Kidney (tissue), 14 donors: ENCODE measurements around the gene CSRNP2. TPM values are rescaled to one million over a fixed set of nuclear protein-coding genes. Genes with fewer than 3 reads are reported as not detected.

Source experiments
- DNase-seq, 5 donors: peaks; one replicate each; pipeline ENCODE4 v3.0.0-alpha.2; 2013 to 2020
- FAIRE-seq: peaks from 2 replicates; lab custom pipeline; 2012; peaks lifted over from hg19 to GRCh38; lab: Jason Lieb, UNC
- H3K27ac ChIP-seq, 2 donors: one replicate each; pipeline ENCODE4 v1.7.0; 2013; ENCODE audit warnings: low read depth in 2 of 2, low read length in 2 of 2, inconsistent platforms in 1 of 2
- H3K27me3 ChIP-seq: one replicate; pipeline ENCODE4 v1.7.1; 2013; ENCODE audit warnings: low read length, inconsistent platforms; ENCODE audit not compliant: control insufficient read depth, insufficient read depth
- H3K36me3 ChIP-seq, 3 donors: one replicate each; pipeline versions ENCODE4 v1.7.0 to v1.7.1; 2013; ENCODE audit warnings: low read length in 3 of 3, control low read depth in 1 of 3, inconsistent platforms in 1 of 3; ENCODE audit not compliant: insufficient read depth in 3 of 3, control insufficient read depth in 2 of 3
- H3K4me1 ChIP-seq, 3 donors: one replicate each; pipeline versions ENCODE4 v1.7.0 to v1.7.1; 2013; ENCODE audit warnings: low read length in 3 of 3, inconsistent platforms in 1 of 3, low read depth in 1 of 3; ENCODE audit not compliant: control insufficient read depth in 2 of 3, insufficient read depth in 2 of 3
- H3K4me3 ChIP-seq, 3 donors: one replicate each; pipeline versions ENCODE4 v1.7.0 to v1.8.1; 2013; ENCODE audit warnings: low read length in 3 of 3, control low read depth in 1 of 3, inconsistent platforms in 1 of 3
- H3K9ac ChIP-seq, 3 donors: one replicate each; pipeline versions ENCODE4 v1.7.0 to v1.7.1; 2013; ENCODE audit warnings: low read length in 3 of 3, control low read depth in 1 of 3, inconsistent platforms in 1 of 3
- H3K9me3 ChIP-seq, 3 donors: one replicate each; pipeline versions ENCODE4 v1.7.0 to v1.7.1; 2013; ENCODE audit warnings: low read length in 3 of 3, control low read depth in 1 of 3, inconsistent platforms in 1 of 3; ENCODE audit not compliant: control insufficient read depth in 2 of 3, insufficient read depth in 1 of 3
- intact Hi-C: fragments of 100-400 bp; cut with DNase I; formaldehyde crosslinking; loops from one replicate; pipeline ENCODE4 v1.11.1; 2022
- polyA plus RNA-seq: library from polyadenylated mRNA; stranded (reverse); fragments of 350-450 nt; fragmentation: Illumina TruSeq; extraction: RNeasy Lipid Tissue Mini Kit (QIAGEN cat#74804); gene quantifications from one replicate; pipeline ENCODE4 v1.2.3, GENCODE V29; 2014; ENCODE audit warnings: low read depth, low replicate concordance; ENCODE audit not compliant: insufficient read depth
- total RNA-seq: library from RNA; stranded (reverse); fragmentation: NEBNext Ultra II Directional; extraction: Animal tissue kit (Norgen Biotek cat#: 25700); gene quantifications from one replicate; pipeline ENCODE4 v1.2.1, GENCODE V29; 2021
- TF ChIP-seq, protein P1 (sequence below): IDR thresholded peaks from 3 replicates; pipeline ENCODE4 v1.5.1; 2012; ENCODE audit warnings: mild to moderate bottlenecking, moderate library complexity, borderline replicate concordance; ENCODE audit not compliant: insufficient read depth; ENCODE audit errors: extremely low read depth
- donor health status: control.
- donor health status: control.
- donor health status: control.
- donor health status: control.
- donor health status: control.
- donor health status: DM: yes; HTN: yes; CAD: no.
- donor health status: Normal renal cell carcinoma (clear cell type).

Gene CSRNP2
- total and polyA plus RNA-seq, 2 donors from 2014 or later, result 8.5 to 29.6 TPM

DNA sequence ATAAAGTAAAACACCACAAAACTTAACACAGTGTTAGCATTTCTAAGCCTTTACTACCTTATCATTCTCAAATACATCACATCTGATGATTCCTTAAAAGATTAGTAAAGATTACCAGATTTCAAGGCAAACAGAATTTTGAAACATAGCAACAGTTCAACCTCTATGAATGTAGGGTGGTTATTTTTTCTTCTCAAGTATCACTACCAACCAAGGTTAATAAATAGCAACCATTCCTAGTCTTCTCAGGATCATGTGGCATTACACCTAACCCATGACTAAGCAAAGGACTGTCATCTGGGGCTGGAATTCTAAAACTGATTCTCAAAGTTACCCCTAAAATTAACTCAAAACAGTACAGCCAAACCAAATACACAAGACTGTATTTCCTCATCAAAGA is 39.4 kb upstream of the CSRNP2 start:
- DNase-seq (peak in 2 of 5 donors; percentile 8 to 15), FAIRE-seq (peak; percentile 11)
- H3K9ac ChIP-seq, result no peak overlapping the region
- H3K4me1 ChIP-seq, result peaks cover 0 to 9% (median 0%) of the 10 kb centered on the region in 3 donors
- intact Hi-C loops, result no loop called here
- peak overlapping the region; percentile 19 to 47 for H3K27ac ChIP-seq
- H3K36me3 ChIP-seq, result peaks cover 0 to 4% (median 2%) of the 10 kb centered on the region in 3 donors
- no peaks in the 10 kb centered on the region for H3K9me3 ChIP-seq
- TF ChIP-seq, protein P1, sequence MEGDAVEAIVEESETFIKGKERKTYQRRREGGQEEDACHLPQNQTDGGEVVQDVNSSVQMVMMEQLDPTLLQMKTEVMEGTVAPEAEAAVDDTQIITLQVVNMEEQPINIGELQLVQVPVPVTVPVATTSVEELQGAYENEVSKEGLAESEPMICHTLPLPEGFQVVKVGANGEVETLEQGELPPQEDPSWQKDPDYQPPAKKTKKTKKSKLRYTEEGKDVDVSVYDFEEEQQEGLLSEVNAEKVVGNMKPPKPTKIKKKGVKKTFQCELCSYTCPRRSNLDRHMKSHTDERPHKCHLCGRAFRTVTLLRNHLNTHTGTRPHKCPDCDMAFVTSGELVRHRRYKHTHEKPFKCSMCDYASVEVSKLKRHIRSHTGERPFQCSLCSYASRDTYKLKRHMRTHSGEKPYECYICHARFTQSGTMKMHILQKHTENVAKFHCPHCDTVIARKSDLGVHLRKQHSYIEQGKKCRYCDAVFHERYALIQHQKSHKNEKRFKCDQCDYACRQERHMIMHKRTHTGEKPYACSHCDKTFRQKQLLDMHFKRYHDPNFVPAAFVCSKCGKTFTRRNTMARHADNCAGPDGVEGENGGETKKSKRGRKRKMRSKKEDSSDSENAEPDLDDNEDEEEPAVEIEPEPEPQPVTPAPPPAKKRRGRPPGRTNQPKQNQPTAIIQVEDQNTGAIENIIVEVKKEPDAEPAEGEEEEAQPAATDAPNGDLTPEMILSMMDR, result no peak
- H3K4me3 ChIP-seq, result no peak overlapping the region
- no peaks in the 10 kb centered on the region for H3K27me3 ChIP-seq

DNA sequence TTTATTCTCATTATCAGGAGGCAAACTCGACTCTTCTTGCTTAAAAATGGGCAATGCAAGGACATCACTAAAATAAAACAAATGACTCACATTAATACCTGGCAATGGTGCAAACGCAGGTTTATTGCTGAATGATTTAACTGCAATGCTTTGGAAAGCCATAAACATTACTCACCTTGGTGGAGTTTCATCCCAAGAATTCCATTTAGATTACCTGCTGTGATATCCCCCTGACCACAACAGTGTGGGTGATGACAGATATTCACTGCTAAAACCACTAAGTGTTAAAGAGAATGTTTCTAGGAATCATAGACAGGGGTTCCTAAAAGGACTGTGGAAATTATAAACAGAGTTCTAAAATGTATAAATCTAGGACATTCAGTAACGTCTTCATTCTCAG is 35.3 kb upstream of the CSRNP2 start:
- no peak for FAIRE-seq
- Histone ChIP-seq H3K27me3 (no peaks in the 10 kb centered on the region), H3K9ac (no peak overlapping the region), H3K36me3 (peaks cover 5 to 13% (median 5%) of the 10 kb centered on the region in 3 donors), H3K27ac (no peak overlapping the region), H3K4me3 (no peak overlapping the region), H3K9me3 (no peaks in the 10 kb centered on the region), H3K4me1 (peaks cover 0 to 9% (median 0%) of the 10 kb centered on the region in 3 donors)
- no peak for DNase-seq
- intact Hi-C loops, result no loop called here
- TF ChIP-seq, protein P1, result no peak

DNA sequence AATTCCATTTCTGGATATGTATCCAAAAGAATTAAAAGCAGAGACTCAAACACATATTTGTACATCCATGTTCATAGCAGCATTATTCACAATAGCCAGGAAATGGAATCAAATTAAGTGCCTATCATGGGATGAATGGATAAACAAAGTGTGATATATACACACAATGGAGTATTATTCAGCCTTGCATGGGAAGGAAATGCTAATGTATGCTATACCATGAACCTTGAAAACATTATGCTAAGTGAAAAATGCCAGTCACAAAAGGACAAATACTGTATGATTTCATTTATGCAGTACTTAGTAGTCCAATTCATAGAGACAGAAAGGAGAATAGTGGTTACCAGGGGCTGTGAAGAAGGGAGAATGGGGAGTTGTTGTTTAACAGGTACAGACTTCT is 32.1 kb upstream of the CSRNP2 start:
- TF ChIP-seq, protein P1, result no peak
- intact Hi-C loops, result no loop called here
- H3K36me3 ChIP-seq, result peaks cover 5 to 22% (median 7%) of the 10 kb centered on the region in 3 donors

DNA sequence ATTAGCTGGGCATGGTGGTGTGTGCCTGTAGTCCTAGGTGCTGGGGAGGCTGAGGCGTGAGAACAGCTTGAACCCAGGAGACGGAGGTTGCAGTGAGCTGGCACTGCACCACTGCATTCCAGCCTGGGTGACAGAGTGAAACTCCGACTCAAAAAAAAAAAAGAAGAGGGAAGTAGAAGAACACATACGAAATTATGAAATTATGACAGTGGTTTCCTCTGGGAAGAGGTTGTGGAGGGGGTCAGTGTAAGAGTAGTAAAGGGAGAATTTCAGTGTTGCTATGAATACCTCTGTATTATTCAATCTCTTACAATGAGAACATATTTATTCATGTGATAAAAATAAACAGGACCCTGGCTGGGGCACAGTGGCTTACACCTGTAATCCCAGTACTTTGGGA is 24.7 kb upstream of the CSRNP2 start:
- H3K36me3 ChIP-seq, result peaks cover 12 to 43% (median 15%) of the 10 kb centered on the region in 3 donors
- H3K4me3 ChIP-seq, result no peak overlapping the region
- no peaks in the 10 kb centered on the region for H3K4me1 ChIP-seq
- intact Hi-C loops, result no loop called here
- no peak for FAIRE-seq
- no peaks in the 10 kb centered on the region for H3K27me3 ChIP-seq
- no peak overlapping the region for H3K9ac ChIP-seq
- no peak overlapping the region for H3K27ac ChIP-seq
- H3K9me3 ChIP-seq, result no peaks in the 10 kb centered on the region
- TF ChIP-seq, protein P1, result no peak
- DNase-seq, result no peak

More for the DNA sequence above, 32.1 kb upstream of the CSRNP2 start:
- Histone ChIP-seq H3K27me3 (no peaks in the 10 kb centered on the region), H3K9ac (no peak overlapping the region), H3K4me3 (no peak overlapping the region), H3K9me3 (no peaks in the 10 kb centered on the region), H3K4me1 (no peaks in the 10 kb centered on the region), H3K27ac (no peak overlapping the region)
- FAIRE-seq (no peak), DNase-seq (no peak)
